Activated CD4-positive, CD25-positive, alpha-beta regulatory T cell (primary cell): ENCODE data around the gene STYXL2.

Source experiments
- DNase-seq, 4 experiments: peaks; one replicate each; lab custom pipeline; 2025; lab: John Stamatoyannopoulos, UW

Gene STYXL2

DNA sequence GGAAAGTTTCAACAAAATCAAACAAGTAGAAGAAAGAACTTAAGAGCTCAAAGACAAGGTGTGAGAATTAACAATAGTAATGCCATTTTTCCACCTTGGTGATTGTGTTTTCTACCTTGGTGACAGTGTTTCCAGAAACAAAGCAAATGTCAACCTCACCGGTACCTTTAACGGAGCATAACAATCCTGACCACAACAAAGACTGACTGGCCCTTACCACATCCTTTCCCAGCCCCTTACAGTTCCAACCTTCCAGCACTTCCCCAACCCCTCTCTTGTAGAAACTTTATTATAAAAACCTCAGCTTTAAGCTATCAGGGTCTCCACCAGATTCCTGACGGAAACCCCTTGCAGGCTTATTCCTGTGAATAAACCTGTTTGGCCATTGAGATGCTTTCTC, 16.7 kb downstream of the STYXL2 start:
- no peak for DNase-seq

DNA sequence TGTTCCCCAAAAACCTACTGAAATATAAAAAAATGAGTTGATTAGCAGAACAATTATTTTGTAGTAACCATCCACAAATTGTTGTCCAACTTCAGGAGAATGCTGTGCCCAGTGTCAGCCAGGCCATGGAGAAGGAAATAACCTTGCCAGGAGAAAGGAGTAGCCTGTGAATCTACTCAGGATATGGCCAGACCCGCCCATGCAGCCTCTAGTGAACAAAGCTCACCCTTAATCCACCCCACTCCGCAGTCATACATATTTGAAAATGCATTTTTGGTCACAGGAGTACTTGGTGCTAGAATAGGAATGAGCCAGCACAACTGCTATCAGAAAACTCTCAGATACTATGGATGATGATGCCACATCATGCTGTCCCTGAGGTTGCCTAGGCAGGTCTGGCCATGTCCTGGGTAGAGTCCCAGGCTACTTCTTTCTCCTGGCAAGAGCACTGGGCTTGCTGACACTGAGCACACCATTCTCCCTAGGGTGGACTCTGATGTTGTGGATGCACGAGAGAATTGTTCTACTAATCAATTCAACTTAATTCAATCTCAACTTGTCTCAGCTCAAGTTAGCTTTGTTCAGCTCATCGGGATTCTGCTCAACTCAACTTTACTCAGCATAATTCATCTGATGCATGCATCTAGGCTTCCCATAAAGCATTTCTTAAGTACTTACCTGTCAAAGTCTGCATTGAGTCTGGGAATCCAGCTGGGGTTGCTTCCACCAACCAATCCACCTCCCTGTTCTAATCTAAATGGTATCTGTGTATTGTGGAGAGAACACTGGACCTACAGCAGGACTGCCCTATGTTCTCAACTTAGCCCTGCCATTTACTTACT, 18.2 kb downstream of the STYXL2 start:
- no peak for DNase-seq

DNA sequence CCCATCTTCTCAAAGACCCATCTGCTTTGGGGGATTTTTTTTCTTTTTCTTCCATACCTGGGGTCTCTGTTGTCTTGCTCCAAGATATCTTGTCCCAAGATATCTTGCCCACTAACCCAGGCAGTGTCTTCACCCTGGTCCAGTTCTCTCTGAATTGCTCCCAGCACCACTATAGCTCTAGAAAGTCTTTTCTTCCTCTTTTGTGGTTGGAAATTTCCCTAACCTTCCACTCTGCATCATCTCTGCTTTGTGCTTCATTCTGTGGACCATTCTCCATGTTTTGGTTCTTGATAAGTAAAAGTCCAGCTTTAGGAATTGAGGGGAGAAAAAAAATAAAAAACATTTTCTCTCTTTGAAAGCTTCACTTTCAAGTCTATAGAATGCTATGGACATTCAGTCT, 20.9 kb downstream of the STYXL2 start:
- no peak for DNase-seq

DNA sequence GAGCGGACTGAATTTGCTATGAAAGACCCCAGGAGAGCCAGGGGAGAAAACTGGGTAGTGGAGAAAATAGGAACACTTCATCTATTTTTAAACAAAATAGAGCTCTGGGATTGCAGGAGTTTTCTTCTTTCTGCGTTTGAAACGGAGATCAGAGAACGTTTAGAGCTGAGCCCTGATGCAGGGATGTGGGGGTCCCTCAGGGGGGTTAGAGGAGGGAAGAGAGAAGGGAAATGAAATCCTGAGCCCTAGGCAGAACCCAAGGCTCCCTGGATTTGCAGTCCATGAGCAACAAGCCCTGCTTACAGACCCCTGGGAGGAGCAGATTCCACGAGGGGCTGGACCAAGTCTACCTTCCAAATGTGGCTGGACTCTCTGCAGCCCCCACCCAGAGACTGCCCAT, 21.8 kb downstream of the STYXL2 start:
- no peak for DNase-seq

DNA sequence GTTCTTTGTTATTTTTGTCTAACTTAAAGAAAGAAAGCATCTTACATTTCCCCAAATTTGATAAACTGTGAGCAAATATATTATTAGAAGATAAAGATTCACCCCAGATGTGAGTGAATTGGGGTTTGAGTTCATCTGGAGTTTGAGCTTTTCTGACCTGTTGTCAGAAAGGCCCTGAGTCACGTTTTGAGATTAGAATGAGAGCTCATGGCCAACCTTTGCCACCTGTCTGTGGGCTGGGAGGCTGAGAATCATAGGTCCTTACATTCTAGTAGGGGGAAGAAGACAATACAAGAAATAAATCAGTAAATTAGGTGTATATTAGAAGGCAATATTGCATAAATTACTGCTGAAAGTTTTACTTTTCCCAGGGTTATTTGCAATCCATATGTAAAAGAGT, 22.3 kb downstream of the STYXL2 start:
- DNase-seq: no peak

DNA sequence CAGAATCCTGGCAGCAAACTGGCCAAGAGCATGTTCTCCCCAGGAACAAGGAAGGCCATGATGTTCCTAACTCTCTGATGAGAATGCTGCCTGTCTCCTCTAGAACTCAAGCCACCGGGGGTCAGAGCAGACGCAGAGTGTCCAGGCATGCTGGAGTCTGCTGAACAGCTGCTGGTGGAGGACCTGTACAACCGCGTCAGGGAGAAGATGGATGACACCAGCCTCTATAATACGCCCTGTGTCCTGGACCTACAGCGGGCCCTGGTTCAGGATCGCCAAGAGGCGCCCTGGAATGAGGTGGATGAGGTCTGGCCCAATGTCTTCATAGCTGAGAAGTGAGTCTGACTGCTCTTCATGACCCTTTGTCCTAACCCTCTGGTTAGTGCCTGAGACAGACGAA, 23.4 kb downstream of the STYXL2 start:
- no peak for DNase-seq

DNA sequence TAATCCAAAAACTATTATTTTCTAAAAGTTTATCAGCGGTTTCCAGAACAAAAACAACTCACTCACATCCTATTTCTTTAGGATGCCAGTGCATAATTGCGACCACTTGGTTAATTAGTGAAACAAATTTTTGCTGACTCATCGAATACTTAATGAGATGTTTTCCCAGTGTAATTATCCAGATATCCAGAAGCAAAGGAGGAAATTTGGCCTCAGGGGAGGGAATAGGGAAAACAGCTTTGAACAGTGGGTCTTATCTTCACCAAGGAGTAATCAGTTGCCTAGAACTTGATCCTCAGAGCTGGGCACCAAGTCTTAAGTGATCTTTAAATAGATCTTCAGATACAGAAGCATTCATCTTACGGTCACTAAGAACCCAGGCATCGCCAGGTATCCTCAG, 24.3 kb downstream of the STYXL2 start:
- no peak for DNase-seq

DNA sequence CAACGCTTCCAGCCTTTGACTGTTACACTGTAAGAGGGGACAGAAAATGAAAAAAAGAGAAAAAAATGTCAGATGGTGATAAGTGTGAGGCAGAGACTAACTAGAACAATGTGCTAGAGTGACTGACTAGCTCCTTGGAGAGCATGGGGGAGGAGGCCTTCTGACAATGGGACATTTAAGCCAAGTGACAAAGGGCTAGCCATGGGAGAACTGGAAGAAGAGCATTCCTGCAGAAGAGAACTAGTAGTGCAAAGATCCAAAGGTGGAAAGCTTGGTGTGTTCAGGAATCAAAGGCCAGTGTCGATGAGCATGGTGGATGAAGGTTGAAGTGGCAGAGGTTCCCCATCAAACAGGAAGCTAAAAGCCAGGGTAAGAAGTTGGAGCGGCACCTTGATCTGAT, 25.8 kb downstream of the STYXL2 start:
- no peak for DNase-seq

DNA sequence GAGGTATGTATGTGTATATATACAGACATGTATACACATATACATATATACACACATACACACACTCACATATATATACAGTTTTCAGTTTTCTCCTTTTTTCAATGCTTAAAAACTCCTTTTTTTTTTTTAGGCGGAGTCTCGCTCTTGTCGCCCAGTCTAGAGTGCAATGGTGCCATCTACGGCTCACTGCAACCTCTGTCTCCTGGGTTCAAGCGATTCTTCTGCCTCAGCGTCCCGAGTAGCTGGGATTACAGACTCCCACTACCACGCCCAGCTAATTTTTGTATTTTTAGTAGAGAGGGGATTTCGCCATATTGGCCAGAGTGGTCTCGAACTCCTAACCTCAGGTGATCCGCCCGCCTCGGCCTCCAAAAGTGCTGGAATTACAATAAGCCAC, 27.0 kb downstream of the STYXL2 start:
- no peak for DNase-seq

DNA sequence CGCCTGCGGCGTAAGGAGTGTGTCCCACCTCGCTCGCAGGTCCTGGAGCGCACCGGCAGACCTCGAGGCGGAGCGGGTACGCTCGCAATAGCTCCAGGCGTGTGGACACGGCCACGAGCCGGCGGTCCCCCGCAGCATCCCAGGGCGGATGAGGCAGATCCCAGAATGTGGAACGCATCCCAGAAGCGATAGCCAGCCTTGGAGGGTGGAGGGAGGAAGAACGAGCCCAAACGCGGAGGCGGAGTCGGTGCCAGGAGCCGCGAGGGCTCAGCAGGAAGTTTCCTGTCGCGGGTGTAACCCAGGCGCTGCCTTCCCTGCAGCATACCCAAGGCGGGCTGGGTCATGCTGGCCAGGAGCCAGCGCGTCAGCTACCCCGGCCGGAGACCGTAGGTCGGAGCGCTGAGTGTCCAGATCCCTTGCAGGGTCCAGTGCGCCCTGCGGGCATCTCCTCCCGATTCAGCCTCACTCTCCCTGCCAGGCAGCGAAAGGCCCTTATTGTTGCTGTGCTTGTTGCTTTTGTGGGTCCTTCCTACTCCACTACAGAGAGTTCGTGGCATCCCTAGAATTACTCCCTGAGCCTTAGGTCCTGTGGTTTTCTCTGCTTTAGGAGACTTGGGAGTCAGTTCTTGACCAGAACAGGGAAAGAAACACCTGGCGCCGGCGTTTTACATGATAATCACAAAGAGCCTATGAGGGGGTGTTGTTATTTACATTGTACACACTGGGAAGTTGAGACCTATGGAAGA, 27.7 kb downstream of the STYXL2 start:
- DNase-seq: no peak

DNA sequence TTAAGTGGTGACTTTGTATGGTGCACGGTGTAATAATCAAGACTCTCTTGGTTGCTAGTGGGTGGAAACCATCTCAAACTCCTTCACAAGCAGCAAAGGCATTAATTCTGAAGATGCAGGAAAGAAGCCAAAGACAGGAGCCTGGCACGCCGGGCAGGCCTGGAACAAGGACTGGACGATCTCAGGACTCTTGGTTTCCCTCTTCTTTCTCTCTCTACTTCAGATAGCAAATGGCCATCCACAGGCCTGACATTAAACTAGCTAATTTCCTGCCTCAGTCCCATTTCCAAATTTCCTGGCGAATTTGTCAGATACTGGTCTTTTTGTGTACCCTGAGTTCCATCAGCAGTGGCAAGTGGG, 28.2 kb downstream of the STYXL2 start:
- DNase-seq: no peak

DNA sequence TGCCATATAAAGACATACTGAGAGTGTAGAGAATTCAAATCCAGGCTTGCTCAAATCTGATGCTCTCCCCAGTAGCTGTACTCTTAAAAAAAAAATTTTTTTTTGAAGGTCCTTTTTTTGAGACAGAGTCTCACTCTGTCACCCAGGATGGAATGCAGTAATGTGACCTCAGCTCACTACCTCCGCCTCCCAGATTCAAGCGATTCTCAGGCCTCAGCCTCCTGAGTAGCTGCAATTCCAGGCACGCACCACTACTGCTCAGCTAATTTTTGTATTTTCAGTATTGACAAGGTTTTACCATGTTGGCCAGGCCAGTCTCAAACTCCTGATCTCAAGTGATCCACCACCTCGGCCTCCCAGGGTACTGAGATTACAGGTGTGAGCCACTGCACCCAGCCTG, 28.7 kb downstream of the STYXL2 start:
- DNase-seq: no peak

DNA sequence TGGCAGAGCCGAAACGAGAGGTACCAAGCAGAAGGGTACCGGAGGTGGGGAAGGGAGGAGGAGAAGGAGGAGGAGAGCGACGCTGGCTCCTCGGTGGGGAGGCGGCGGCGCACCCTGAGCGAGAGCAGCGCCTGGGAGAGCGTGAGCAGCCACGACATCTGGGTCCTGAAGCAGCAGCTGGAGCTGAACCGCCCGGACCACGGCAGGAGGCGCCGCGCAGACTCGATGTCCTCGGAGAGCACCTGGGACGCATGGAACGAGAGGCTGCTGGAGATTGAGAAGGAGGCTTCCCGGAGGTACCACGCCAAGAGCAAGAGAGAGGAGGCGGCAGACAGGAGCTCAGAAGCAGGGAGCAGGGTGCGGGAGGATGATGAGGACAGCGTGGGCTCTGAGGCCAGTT, 32.4 kb downstream of the STYXL2 start:
- no peak for DNase-seq

DNA sequence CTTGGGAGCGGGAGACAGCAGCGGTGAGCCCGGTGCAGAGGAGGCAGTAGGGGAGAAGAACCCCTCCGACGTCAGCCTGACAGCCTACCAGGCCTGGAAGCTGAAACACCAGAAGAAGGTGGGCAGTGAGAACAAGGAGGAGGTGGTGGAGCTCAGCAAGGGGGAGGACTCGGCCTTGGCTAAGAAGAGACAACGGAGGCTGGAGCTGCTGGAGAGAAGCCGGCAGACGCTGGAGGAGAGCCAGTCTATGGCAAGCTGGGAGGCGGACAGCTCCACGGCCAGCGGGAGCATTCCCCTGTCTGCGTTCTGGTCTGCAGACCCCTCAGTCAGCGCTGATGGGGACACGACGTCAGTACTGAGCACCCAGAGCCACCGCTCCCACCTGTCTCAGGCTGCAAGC, 32.9 kb downstream of the STYXL2 start:
- no peak for DNase-seq

DNA sequence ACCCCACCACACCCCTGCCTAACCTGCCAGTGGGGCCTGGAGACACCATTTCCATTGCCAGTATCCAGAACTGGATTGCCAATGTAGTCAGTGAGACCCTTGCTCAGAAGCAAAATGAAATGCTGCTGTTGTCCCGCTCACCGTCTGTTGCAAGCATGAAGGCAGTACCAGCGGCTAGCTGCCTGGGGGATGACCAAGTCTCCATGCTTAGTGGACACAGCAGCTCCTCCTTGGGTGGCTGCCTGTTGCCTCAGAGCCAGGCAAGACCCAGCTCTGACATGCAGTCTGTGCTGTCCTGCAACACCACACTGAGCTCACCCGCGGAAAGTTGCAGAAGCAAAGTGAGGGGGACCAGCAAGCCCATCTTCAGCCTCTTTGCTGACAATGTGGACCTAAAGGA, 33.4 kb downstream of the STYXL2 start:
- DNase-seq: no peak

DNA sequence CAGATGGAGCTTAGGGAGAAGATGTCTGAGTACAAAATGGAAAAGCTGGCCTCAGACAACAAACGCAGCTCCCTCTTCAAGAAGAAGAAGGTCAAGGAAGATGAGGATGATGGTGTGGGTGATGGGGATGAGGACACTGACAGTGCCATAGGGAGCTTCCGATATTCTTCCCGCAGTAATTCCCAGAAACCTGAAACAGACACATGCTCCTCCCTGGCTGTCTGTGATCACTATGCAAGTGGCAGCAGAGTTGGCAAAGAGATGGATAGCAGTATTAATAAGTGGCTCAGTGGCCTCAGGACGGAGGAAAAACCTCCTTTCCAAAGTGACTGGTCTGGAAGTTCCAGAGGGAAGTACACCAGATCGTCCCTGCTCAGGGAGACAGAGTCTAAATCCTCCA, 33.8 kb downstream of the STYXL2 start:
- DNase-seq: no peak

DNA sequence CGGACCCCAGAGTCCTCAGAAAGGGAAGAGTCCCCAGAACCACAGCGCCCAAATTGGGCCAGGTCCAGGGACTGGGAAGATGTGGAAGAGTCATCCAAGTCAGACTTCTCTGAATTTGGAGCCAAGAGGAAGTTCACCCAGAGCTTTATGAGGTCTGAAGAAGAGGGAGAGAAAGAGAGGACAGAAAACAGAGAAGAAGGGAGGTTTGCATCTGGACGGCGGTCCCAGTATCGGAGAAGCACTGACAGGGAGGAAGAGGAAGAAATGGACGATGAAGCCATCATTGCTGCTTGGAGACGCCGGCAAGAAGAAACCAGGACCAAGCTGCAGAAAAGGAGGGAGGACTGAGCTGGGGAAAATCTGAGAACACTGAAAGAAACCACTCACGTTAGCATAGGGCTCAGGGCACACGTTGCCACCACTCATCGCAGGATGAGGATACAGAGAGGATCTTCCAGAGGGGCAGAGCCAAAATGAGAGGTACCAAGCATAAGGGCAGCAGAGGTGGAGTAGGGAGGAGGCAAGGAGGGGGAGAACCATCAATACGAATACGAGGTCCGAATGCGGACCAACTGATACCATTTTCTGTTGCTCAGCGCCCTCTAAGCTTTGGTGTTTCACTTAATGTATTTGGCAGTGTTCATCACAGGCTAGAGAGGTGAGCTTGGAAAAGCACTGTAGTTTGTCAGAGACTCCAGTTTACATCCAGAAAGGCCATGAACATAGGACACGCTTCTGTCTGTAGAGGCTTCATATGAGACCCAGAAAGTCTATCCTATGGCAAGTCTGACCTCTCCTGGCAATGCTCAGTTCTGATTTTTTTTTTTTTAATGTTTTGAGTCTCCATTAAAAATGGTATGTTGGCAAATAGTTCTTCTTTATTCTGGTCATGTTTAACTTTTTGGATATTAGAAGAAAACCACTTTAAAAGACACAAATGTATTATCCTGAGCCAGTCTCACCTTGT, 34.7 kb downstream of the STYXL2 start:
- DNase-seq: no peak

DNA sequence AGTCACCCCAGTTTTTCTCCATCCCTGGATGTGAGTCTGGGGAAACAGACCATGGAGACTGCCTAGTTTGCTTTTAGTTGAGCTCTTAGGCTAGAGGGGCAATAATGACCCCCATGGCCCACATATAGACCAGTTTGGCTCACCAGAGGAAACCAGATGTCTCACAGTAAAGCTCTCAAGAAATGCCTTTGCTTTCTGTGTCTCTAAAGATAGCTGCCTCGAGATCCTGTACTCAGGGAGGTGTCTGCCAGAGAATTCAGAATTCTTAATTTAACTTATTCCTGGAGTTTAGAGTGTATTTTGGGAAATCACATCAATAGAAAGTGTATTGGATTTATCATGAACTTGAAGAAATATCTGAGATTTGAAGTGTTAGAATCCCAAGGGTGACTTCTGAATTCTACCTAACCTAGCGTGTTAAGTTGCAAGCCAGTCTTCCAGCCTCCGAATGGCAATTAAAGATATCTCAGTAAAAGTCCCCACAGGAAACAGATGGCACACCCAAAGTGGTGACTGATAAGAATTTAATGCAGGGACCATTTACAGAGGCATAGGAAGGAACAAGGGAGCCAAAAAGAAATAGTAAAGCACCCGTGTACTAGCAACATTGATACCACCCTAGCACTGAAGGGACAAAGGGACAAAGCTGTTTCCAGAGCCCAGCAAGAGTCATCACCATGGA, 37.1 kb downstream of the STYXL2 start:
- DNase-seq: no peak

DNA sequence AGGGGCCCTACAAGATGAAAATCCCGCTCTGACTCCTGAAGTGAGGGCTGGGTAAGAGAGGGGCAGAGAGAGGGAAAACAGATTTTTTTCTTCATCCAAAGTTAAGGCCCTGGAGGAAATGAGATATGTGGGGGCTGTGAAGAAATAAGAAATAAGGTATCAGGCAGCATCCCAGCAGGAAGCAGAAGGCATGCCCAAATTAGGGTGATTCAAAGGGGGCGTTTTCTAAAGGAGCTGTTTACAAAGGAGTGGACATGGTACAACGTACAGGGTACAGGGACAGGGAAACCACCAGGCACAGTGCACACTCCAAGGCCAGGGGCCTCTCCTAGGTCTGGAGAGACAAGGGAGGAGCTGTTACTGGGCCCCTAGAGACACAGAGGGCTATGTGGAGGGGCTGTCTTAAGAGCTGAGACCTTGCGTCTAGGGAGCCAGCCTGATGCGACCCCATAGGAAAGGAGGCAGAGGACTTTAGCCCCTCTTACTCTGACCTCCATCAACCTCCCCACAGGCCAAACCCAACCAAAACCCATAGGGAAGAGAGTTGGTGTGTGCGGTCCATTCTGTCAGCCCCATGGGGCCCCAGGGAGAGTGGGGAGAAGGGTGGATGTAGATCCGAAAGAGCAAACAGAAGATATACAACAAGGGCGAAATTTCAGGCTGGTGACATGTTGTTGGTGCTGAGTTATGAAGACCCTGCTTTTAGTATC, 38.6 kb downstream of the STYXL2 start:
- no peak for DNase-seq

DNA sequence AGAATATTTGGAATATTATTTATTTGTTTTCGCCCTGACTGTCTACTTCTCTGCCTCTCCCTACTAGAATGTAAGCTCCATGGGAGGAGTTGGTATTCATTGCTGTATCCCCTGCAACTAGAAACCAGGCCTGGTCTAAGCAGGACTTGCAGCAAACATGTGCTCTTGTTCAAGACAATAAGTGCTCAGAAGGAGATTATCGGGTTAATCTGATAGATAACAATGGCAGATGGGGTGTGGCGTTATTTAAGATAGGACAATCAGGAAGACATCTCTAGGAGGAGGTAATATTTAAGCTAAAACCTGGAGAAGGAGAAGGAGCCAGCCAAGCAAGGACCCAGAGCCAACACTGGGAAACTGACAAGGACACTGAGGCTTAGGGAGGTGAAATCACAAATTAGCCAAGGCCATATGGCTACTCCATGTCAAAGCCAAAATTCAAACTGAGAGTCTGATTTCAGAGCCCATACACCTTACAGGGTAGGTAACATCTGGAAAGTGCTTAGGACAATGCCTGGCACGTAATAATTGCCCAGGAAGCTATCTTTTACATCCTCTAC, 41.5 kb downstream of the STYXL2 start:
- DNase-seq: no peak

DNA sequence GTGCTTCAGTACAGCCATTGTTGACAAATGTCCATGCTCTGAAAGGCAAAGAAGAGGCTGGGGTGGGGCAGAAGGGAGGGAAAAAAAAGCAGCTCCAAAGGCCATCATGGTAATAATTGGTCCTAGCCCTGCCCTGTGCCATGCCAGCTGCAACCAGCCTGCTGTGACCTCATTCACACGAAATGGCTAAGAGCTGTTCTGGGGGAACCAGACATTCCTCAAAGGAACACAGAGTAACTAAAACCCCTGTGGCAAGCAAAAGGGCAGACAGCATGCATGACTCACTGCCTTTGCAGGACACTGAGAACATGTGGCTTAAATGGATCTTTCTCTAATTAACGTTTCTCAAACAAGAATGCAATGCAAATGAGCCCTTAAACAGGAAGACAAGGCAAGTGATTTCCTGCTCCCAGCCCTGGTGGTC, 42.3 kb downstream of the STYXL2 start:
- no peak for DNase-seq
